ENCODE results near the gene ZBTB7C. TPM values are rescaled to one million over a fixed set of nuclear protein-coding genes. Genes with fewer than 3 reads are reported as not detected.

Gene ZBTB7C
- total RNA-seq, 1 donor from 2014 or later = 0.81 TPM

DNA sequence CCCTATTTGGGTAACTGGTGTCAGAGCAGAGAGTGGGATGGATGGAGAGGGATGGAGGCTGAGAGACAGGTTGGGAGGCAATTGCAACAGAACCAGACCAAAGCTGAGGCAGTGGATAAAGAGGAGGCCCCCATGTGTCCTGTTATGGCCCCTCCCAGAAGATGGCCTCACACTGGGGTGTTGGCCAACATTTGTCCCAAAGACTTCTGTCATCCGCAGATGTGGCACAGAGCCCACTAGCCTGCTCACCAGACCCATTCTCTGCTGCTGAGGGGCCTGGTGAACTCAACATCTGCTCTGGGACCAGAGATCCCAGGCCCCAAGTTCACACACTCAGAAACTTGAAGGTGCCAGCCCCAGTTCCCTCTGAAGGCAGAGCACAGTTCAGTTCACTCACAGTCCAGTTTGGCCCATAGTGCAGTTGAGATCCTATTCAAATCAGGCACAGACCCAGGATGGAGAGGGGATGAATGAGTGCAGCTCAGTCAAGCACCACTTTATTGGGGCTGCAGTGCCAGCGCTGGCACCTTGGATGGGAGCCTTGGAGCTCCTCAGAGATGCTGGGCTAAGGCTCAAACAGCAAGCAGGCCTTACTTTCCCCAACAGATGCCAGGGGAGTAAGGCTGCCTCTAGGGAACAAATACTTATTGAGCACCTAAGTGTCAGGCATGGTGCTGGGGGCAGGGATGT is 189.2 kb downstream of the ZBTB7C start:
- intact Hi-C loops (cut with micrococcal nuclease) = no loop called here

DNA sequence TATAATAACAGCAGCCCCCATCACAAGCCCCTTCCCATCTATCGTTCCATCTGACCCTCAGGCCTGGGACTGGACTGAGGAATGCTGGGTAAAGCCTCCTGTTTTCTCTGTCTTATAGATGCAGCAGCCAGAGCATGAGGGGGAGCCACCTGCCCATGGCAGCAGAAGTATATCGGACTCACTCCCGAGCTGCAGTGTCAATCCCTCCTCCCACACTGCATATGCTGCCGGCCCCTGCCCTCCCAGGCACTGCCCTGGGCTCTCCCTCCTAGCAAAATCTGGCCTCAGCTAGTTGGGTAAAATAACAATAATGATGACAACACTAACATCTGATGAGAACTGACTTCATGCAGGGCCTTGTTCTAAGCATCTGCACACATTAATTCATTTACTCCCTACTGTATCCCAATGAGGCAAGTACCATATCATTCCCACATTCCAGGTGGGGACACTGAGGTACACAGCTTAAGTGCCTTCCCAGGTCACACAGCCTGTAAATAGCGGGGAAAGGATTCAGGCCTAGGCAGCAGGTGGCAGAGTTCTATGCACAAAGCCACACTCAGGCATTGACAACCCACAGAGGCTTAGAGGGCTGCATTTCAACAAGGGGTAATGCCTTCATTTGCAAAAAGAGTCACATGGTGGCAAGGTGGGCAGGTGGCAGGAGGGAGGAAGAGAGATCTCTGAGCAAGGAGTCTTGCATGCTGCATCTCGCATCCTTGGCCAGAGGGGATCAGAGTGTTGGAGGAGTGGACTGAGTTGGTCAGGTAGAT is 190.0 kb downstream of the ZBTB7C start:
- intact Hi-C loops (cut with micrococcal nuclease) = no loop called here

DNA sequence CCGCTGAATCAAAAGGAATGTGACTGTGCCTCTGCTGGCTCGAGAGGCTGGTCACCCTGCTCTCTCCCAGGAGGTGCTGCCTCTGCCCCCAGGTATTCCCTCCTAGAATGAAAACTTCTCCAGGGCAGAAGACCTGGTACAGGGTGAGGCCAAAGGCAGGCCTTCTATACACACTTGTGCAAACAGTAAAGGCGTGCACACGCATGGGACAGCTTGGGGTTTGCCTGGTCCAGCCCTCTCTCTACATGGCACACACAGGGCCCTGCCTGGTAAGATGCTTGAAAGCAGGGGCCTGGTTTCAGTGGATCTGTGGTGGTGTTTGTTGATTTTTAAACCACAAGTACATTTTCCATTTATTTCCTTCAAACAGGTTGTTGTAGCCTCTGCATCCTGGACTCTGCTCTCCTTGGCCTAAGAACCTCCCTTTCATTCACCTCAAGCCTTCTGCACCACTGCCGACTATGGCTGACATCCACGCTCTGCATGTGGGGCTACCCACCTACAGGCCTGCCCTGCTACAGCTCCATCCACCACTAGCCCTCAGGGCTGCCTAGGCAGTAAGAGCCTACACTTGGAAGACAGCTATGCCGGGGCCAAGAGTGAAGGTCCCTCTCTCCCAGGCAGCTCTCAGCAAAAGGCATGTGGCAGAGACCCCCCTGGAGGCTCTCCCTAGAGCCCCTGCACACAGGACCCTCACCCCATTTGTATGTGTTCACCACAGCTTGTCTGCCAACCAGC is 190.7 kb downstream of the ZBTB7C start:
- intact Hi-C loops (cut with micrococcal nuclease) = no loop called here

DNA sequence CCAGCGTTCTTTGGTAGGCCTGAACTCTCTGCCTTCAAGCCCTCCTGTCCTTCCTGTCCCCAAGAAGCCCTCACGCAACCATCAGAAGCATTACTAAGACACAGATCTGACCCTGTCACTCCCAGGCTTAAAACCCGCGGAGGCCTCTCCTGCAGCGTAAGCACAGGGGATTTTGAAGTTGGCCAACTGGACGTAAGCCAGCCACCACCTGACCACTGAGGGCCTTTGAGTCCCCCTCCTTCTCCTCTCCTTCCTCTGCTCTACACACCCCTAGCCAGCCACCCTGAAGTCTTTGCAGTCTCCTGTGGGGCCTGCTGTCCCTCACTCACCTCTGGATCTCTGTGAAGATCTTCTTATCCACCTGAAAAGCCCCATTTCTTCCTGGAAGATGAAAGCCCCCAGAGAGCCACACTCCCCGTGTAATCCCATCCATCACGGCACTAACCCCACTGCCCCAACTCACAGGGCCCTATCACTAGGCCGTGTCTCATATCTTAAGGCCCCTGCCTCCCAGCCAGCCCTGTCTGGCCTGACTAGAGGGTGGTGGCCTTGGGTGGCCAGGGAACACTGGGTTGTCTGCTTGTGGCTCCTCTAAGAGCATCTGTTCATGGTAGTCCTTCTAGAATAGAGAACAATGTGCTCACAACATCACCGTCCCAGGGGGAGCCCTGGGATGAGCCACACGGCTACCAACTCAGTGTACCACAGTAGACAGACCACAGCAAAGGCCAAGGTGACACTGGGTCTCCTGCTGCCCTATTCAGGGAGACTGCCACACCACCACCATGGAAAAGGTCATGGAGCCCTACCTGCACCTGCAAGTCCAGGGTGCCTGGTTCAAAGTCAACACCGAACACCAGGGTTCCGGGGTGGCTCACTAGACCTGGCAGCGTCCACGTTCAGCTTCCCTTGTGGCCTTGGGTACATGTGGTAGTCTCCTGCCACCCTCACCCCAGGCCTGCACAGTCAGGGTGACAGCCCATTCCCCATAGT is 191.6 kb downstream of the ZBTB7C start:
- intact Hi-C loops (cut with micrococcal nuclease) = no loop called here

DNA sequence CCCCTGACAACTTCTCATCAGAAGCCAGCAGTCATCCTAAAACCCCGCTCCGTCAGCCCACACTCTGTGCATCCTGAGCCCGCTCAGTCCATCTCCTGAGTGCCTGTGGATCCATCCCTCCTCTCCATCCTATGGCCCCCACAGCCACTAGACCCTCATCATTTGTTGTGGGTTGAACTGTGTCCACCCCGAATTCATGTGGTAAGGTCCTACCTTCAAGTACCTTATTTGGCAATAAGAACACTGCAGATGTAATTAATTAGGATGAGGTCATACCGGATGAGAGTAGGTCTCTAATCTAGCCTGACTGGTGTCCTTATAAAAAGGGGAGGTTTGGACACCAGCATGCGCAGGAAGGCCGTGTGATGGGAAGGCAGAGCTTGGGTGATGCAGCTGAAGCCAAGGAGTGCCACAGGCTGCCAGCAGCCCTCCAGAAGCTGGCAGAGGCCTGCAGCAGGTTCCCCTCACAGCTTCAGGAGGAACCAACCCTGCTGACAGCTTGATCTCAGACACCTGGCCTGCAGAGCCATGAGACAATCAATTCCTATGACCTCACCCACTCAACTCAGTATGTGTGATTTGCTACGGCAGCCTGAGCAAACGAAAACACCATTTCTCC is 192.4 kb downstream of the ZBTB7C start:
- intact Hi-C loops (cut with micrococcal nuclease) = no loop called here

DNA sequence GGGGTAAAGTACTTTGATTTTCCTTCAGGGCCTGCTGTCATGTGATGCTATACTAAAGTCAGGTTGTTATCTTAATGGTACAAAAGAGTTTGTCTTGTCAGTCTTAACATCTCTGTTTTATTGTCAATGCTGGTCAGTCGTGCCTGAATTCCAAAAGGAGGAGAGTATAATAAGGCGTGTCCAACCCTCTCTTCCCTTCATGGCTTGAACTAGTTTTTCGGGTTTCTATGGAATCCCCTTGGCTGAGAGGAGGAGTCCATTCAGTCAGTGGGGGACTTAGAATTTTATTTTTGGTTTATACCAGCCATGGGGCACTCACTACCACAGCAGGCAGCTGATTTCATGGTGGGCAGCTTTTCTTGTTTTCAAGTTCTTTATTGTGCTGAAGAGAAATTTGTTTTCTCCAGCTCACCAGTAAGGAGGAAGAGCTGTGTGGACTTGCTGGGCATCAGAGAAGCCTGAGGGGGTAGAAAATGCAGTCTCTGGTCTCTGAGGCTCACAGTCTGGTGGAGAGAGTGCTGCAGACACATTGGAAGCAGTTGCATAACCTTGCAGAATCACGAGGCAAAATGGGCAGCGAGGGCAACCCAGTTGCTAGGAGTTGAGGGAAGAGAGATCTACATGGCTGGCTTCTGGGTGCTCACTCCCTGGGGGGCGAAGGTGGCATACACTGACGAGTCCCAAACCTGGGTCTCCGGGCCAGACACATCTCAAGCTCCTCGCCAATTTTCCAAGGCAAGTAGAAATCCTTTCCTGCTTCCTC is 193.1 kb downstream of the ZBTB7C start:
- intact Hi-C loops (cut with micrococcal nuclease) = no loop called here

DNA sequence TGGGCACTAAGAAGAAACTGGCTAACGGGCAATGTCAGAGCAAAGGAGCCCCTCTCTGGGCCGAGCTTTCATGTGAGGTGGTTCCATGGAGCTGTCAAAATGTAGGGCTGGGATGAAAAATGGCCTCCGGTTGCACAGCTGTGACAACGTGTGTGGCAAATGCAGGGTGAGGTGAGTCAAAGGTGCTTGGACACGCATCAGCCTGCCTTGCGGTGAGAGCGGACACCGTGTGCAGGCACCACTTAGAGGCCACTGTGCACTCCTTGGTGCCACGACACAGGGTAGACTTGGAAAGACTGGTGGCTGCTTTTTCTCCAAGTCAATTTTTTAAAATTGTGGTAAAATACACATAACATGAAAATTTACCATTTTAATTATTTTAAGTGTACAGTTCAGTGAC is 195.4 kb downstream of the ZBTB7C start:
- intact Hi-C loops (cut with micrococcal nuclease) = no loop called here

DNA sequence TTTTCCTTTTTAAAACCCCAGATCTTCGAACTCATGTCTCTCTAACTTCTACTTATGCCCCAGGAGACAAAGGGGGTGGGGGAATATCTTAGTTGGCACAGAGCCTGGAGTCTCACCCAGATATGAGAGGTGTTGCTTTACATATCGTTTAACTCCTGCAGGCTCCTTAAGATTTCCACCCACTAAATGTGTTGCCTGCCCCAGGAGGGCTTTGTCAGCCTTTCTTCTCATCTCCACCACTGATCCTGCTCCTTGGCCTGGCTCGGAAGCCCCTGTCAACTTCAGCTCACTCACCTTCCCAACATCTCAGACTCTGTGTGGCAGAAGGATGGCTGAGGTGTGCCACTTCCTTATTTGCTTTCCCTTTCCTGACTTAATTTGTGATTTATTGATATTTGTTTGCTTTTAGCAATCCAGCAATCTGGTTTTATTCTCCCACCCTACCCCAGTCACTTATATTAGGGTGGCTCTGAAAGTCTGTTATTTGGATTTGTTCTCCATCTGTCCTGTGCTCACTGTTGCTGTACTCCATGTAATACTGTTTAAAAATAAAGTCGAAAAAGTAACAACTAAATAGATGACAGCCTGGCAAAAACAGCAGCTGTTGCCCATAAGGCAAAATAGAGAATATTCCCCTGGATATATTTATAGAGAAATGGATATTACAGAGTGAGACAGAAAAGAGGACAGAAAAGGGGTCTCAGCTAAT is 200.6 kb downstream of the ZBTB7C start:
- intact Hi-C loops (cut with micrococcal nuclease) = no loop called here

DNA sequence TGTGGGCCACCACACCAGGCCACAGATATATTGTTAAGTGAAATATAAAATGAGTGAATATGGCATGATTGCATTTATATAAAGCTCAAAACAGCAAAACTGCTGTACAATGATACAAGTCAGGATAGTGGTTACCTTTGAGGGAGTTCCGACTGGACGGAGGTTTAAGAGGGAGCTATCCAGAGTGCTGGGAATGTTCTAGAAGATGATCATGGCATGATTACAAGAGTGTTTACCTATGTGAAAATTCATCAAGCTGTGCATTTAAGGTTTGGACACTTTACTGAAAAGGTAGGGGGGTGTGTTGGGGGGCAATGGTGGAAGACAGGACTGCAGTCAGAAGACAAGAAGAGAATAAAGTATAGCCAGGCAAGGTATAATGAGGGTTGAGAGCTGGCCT is 201.4 kb downstream of the ZBTB7C start:
- intact Hi-C loops (cut with micrococcal nuclease) = no loop called here

DNA sequence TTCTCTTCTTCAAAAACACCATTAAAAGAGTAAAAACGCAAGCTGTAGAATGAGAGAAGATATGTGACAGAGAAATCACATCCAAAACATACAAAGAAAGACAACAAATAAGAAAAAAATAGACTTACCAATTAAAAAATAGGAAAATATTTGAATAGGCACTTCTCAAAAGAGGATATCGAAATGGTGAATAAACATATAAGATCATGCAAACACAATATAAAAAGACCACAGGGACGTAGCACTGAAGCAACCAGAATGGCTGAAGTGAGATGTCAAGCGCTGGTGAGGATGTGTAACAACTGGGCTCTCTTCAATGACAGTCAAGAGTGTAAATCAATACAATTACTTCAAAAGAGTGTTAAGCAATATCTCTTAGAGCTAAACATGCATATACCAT is 202.3 kb downstream of the ZBTB7C start:
- intact Hi-C loops (cut with micrococcal nuclease) = no loop called here

DNA sequence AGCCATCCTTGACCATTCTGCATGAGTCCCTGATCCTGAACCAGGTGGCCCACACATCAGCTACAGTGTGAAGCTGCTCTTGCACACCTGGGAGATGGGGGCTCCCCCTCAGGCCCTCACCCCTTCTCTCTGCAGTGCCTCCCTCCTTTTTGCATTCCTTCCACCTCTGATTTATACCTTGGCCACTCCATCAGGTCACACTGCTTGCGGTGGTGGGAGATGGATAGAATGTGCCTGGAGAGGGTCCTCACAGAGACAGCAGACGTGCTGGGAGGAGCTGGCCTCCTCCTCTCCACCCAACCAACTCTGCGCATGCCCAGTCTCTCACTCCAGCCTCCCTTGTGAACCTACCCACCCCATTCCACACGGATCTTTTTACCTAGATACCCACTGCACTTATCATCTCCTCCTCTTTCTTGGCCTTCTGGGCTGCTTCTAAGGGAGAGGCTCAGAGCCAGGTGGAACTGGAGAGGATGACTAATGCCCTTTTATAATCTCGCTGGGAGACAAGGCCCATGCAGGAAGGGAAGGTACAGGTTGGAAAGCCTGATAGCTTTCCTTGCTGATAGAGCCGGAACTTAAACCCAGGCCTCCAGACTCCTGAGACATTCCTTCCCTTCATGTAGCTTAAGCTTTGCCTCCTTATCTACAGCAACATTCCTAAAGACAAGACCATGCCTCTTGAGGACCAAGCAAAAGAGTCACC is 205.1 kb downstream of the ZBTB7C start:
- intact Hi-C loops (cut with micrococcal nuclease) = no loop called here

DNA sequence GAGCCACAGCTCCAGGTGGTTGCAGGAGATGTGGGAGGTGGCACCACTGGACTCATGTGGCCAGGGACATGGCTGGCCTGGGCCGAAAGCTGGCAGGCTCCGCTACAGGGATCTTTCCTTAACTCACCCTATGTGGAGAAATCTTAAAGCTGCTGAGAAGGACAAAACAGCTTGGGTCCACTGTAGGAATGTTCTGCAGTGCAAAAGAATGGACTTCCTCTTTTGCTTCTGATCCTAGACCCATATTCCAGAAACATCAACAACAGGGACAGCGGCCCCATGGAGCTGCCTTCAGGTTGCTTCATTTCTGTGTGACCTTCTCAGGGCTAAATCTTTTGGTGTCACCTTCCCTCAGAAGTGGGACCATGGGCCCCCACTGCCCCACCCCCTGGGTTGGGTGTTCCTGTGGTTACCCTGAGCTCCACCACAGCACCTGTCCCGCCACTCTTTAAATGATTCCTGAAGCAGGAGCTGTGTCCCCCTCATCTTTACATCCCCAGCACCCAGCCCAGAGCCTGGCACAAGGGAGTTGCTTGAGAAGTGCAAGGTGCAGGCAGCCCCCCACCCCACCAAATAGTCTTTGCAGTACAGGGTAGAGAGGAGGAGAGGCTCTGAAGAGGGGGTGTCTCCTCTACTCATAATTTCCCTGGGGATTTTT is 205.8 kb downstream of the ZBTB7C start:
- intact Hi-C loops (cut with micrococcal nuclease) = no loop called here

DNA sequence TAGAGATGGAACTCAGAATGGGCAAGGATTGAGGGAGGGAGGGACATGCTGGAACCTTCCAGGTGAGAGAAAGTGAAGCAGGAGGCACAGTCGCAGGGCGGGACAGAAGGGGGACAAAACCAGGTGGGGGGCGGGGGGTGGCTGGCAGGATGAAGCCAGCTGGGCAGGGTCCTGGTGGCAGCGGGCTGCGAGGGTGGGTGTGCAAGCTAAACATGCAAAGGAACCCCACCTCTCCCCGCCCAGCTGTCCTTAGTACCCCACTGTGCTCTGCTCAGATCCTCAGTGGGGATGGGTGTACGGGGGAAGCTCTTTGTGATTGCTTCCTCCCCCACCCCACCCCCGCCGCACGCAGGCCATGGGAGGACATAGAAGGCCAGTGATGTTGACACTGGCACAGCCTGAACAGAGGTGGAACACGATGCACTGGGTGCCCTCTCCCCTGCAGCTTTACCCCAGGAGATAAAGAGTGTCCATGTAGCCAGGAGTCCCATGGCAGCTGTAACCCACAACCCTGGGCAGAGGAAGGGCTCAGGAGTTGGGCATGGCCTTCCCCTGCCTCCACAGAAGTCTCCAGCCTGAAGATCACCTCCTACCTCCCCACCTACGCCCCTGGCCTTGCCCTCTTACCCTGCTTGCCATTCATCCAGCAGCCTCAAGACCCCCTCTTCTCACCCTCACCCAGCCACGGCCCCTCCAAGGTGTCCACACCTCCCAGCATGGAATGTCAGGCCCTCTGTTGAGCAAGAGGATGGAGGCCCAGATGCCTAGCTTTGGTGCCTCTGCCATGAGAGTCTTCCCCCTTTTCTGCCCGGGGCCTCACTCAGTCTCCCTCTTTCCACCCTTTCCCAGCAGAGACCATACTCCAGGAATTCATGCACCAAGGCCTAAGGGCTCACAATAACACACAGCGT is 206.6 kb downstream of the ZBTB7C start:
- intact Hi-C loops (cut with micrococcal nuclease) = no loop called here

DNA sequence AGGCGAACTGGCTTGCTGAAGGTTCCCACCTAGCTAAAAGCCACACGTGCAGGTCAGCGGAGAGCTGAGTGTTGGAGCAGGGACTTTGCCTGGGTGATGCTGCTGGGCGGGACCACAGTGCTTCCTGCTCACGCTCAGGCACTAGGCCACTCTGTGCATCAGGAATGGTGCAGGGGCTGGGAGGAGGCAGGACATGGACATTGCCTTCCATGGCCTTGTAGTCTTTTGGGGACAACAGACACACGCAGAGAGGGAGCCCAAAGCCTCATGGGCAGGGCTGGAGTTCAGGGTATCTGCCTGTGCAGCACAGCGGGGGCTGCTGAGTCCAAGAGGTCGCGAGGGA is 207.2 kb downstream of the ZBTB7C start:
- intact Hi-C loops (cut with micrococcal nuclease) = no loop called here

DNA sequence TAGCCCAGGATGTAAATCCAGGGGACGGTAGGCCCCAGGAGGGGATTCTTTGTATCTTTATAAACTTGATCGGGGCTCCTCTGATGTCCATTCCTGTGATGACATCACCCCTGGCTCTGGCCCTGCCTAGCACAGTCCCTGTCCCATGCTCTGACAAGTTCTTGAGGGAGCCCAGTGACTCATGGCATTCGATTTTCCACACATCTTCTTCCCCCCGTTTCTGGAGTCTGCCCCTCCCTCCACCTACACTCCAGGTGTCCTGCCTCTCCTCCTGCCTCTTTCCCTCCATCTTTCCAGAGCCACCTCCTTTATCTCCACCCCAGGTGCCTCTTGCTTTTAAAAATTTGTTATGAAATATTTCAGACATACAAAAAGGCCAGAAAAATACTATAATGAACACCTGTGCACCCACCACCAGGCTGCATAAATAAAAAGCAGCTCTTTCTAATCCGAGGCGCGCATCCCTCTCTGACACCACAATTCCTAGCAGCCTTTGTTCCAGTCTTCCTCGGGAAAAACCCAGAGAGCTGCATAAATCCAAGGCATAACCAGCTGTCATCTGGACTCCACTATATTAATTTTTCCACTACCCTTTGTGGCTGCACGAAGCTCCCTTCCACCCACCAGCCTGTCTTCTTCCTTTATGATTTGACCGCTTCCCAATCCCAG is 207.7 kb downstream of the ZBTB7C start:
- intact Hi-C loops (cut with micrococcal nuclease) = no loop called here

DNA sequence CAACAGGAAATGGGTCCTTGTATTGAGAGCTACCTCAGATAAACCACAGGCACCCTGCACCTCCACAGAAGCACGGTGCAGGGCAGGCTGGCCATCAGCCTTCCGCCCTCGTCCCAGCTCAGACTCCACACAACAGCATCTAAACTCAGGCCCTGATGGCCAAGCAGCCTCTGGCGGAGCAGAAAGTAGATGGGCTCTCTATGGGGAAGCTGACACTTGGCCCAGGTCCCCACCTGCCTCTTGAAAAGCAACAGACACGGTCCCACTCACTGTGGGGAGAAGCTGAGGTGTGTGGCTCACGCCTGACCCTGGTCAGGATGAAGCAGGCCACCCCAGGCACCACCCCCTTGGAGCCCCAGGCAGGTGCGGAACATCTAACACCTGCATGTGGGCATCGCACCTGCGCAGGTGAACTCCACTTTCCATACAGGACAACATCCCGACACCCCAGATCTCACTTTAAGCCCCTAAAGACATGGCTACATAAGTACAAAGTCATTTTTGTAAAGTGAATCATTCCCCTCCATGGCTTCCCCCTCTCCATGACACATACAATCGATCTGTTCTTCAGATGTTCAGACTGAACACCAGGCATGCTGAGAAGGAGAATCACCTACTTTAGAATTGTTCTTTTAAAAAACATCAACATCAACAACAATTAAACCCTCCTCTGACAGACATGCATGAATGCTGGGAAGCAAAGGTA is 208.4 kb downstream of the ZBTB7C start:
- intact Hi-C loops (cut with micrococcal nuclease) = no loop called here

All from T-helper 1 cell treated with Interleukin-12 subunit alpha and Interleukin-12 subunit beta and Interleukin-4 antibody, amounts not matched to agents 30 ng/mL and 1 ng/mL, for 36 hours (primary cell).